Lower leg skin (tissue), 3 donors: ENCODE results near the gene TUBA8.

ENCODE experiments used
- CTCF ChIP-seq, 3 donors: fragments of 450-650 bp; IDR thresholded peaks; one replicate each; pipeline ENCODE4 v1.5.1; 2016; ENCODE audit warnings: antibody characterized with exemption in 3 of 3, mild to moderate bottlenecking in 3 of 3, moderate library complexity in 2 of 3
- POLR2A ChIP-seq, 2 donors: fragments of 450-650 bp; IDR thresholded peaks; one replicate each; pipeline ENCODE4 v1.6.1; 2016 to 2017; ENCODE audit warnings: antibody characterized with exemption in 2 of 2, mild to moderate bottlenecking in 1 of 2, moderate library complexity in 1 of 2

GRCh38 chr22:18116634-18117033, 6.0 kb downstream of the TUBA8 start:
- TF ChIP-seq CTCF (IDR thresholded peaks at IDR 0.05) (no peak), POLR2A (IDR thresholded peaks at IDR 0.05) (no peak)
